ENCODE results near the gene UAP1. TPM values are rescaled to one million over a fixed set of nuclear protein-coding genes. Genes with fewer than 3 reads are reported as not detected.

Gene UAP1
- total RNA-seq, 1 experiment from 2014 or later: 26.9 TPM

GRCh38 chr1:162536511-162536910, 25.0 kb upstream of the UAP1 start:
- H3K9me3 Mint-ChIP-seq: no peaks in the 10 kb centered on the region
- TF ChIP-seq CTCF (conservative IDR thresholded peaks at IDR 0.05): no peak
- Histone ChIP-seq H3T11ph (ENCODE audit: low read length) (no peak overlapping the region), H2BK12ac (ENCODE audit: insufficient read length, low read depth, low read length) (no peak overlapping the region), H4K20me1 (ENCODE audit: control insufficient read depth, insufficient read depth, insufficient read length) (no peaks in the 10 kb centered on the region), H3K23ac (ENCODE audit: insufficient read length, low read depth, low read length) (no peak overlapping the region), H3K18ac (ENCODE audit: insufficient read length, low read depth, low read length) (no peak overlapping the region), H2BK5ac (ENCODE audit: insufficient read length, low read length) (no peak overlapping the region), H2AFZ (ENCODE audit: low read length) (no peak overlapping the region), H3K79me1 (ENCODE audit: insufficient read depth, low read depth, low read length, poor library complexity, severe bottlenecking) (no peaks in the 10 kb centered on the region), H3K27ac (ENCODE audit: insufficient read length, low read depth, low read length) (no peak overlapping the region), H3K23me2 (ENCODE audit: insufficient read length, low read depth, low read length, poor library complexity, severe bottlenecking) (no peaks in the 10 kb centered on the region), H3K4me1 (ENCODE audit: insufficient read depth, low read length) (no peaks in the 10 kb centered on the region), H3K4me2 (ENCODE audit: insufficient read depth, insufficient read length, low read length) (no peak overlapping the region), H3K14ac (ENCODE audit: insufficient read depth, low read length) (no peak overlapping the region), H2BK15ac (ENCODE audit: low read depth, low read length) (no peak overlapping the region), H3K56ac (ENCODE audit: insufficient read length, low read depth, low read length) (no peak overlapping the region), H4K5ac (ENCODE audit: insufficient read length, low read depth, low read length) (no peak overlapping the region), H2AK5ac (ENCODE audit: insufficient read length, low read length) (no peak overlapping the region), H3K27me3 (ENCODE audit: insufficient read depth, low read length) (no peaks in the 10 kb centered on the region), H3K4ac (ENCODE audit: low read depth, low read length) (no peak overlapping the region), H3K9ac (ENCODE audit: extremely low read depth, insufficient read length, low read length) (no peak overlapping the region), H3K9me3 (ENCODE audit: control insufficient read depth, low read depth, low read length) (no peaks in the 10 kb centered on the region), H4K8ac (replicated peaks; ENCODE audit: insufficient read length, low read depth, low read length) (no peak overlapping the region), H2BK20ac (ENCODE audit: low read depth, low read length, poor library complexity, severe bottlenecking) (no peak overlapping the region), H2BK120ac (ENCODE audit: low read depth, low read length, poor library complexity, severe bottlenecking) (no peak overlapping the region), H4K91ac (ENCODE audit: insufficient read length, low read depth, low read length) (no peak overlapping the region), H3K79me2 (ENCODE audit: insufficient read depth, low read length) (no peaks in the 10 kb centered on the region)
- H3K27ac Mint-ChIP-seq: no peak overlapping the region
- no peaks in the 10 kb centered on the region for H3K4me1 Mint-ChIP-seq
- WGBS (ENCODE audit: extremely low coverage, insufficient read length, low lambda C conversion rate): no CpG with 5 or more reads among the region's 2 CpGs
- no peak overlapping the region for H3K4me3 Mint-ChIP-seq
- H3K27me3 Mint-ChIP-seq (ENCODE audit: low read depth): no peaks in the 10 kb centered on the region
- no peak for DNase-seq
- peaks cover 0 to 4% (median 0%) of the 10 kb centered on the region in 3 experiments; a peak in 1 of 7 replicates for H3K36me3 Mint-ChIP-seq (ENCODE audit: insufficient read depth in 1 of 3, low read depth in 3 of 3)

Measured in H9 (cell line).